H9 (cell line): ENCODE measurements around the gene CYRIA. TPM values are rescaled to one million over a fixed set of nuclear protein-coding genes. Genes with fewer than 3 reads are reported as not detected.

Experiments used
- DNase-seq: peaks from one replicate; pipeline ENCODE4 v3.0.0-alpha.2; 2017
- H2AFZ ChIP-seq: one replicate; pipeline ENCODE4 v1.6.1; 2013; ENCODE audit warnings: mild to moderate bottlenecking, low read length, control low read depth, moderate library complexity
- H2AK5ac ChIP-seq: 2 replicates; pipeline ENCODE4 v1.6.1; 2013; ENCODE audit warnings: low read length, control low read depth, mixed read lengths; ENCODE audit not compliant: insufficient read length
- H2BK120ac ChIP-seq: one replicate; pipeline ENCODE4 v1.6.1; 2013; ENCODE audit warnings: low read depth, mild to moderate bottlenecking, low read length, control low read depth, inconsistent platforms; ENCODE audit not compliant: poor library complexity, severe bottlenecking
- H2BK12ac ChIP-seq: 2 replicates; pipeline ENCODE4 v1.6.1; 2013; ENCODE audit warnings: low read length, control low read depth, mixed read lengths, low read depth; ENCODE audit not compliant: insufficient read length
- H2BK15ac ChIP-seq: 2 replicates; pipeline ENCODE4 v1.6.1; 2013; ENCODE audit warnings: low read depth, low read length, control low read depth
- H2BK20ac ChIP-seq: one replicate; pipeline ENCODE4 v1.6.1; 2013; ENCODE audit warnings: low read depth, mild to moderate bottlenecking, low read length, control low read depth, inconsistent platforms; ENCODE audit not compliant: poor library complexity, severe bottlenecking
- H2BK5ac ChIP-seq: 2 replicates; pipeline ENCODE4 v1.6.1; 2013; ENCODE audit warnings: low read length, control low read depth, mixed read lengths; ENCODE audit not compliant: insufficient read length
- H3K14ac ChIP-seq: 2 replicates; pipeline ENCODE4 v1.6.1; 2013; ENCODE audit warnings: low read length, control low read depth; ENCODE audit not compliant: insufficient read depth
- H3K18ac ChIP-seq: 2 replicates; pipeline ENCODE4 v1.6.1; 2013; ENCODE audit warnings: low read depth, mild to moderate bottlenecking, mixed read lengths, low read length, control low read depth; ENCODE audit not compliant: insufficient read length
- H3K23ac ChIP-seq: 2 replicates; pipeline ENCODE4 v1.6.1; 2013; ENCODE audit warnings: low read length, control low read depth, mixed read lengths, low read depth; ENCODE audit not compliant: insufficient read length
- H3K23me2 ChIP-seq: 2 replicates; pipeline ENCODE4 v1.6.1; 2013; ENCODE audit warnings: low read depth, mild to moderate bottlenecking, mixed read lengths, low read length, control low read depth; ENCODE audit not compliant: insufficient read length, poor library complexity, severe bottlenecking
- H3K27ac ChIP-seq: 2 replicates; pipeline ENCODE4 v1.5.1; 2013; ENCODE audit warnings: low read length, control low read depth, mixed read lengths, low read depth; ENCODE audit not compliant: insufficient read length
- H3K27me3 ChIP-seq: 2 replicates; pipeline ENCODE4 v1.6.1; 2013; ENCODE audit warnings: low read length, control low read depth, inconsistent platforms; ENCODE audit not compliant: insufficient read depth
- H3K4ac ChIP-seq: 2 replicates; pipeline ENCODE4 v1.6.1; 2013; ENCODE audit warnings: low read depth, mild to moderate bottlenecking, control low read depth, inconsistent platforms, low read length, moderate library complexity
- H3K4me1 ChIP-seq: 2 replicates; pipeline ENCODE4 v1.6.1; 2013; ENCODE audit warnings: low read length, control low read depth, inconsistent platforms; ENCODE audit not compliant: insufficient read depth
- H3K4me2 ChIP-seq: 2 replicates; pipeline ENCODE4 v1.6.1; 2013; ENCODE audit warnings: low read length, control low read depth, mixed read lengths; ENCODE audit not compliant: insufficient read length, insufficient read depth
- H3K56ac ChIP-seq: 2 replicates; pipeline ENCODE4 v1.6.1; 2013; ENCODE audit warnings: low read depth, mild to moderate bottlenecking, mixed read lengths, low read length, control low read depth; ENCODE audit not compliant: insufficient read length
- H3K79me1 ChIP-seq: 2 replicates; pipeline ENCODE4 v1.6.1; 2013; ENCODE audit warnings: low read depth, mild to moderate bottlenecking, moderate library complexity, low read length, control low read depth, inconsistent platforms; ENCODE audit not compliant: insufficient read depth, poor library complexity, severe bottlenecking
- H3K79me2 ChIP-seq: 2 replicates; pipeline ENCODE4 v1.6.1; 2013; ENCODE audit warnings: low read length, control low read depth, inconsistent platforms; ENCODE audit not compliant: insufficient read depth
- H3K9ac ChIP-seq: 2 replicates; pipeline ENCODE4 v1.6.1; 2013; ENCODE audit warnings: low read length, control low read depth, mixed read lengths; ENCODE audit not compliant: insufficient read length; ENCODE audit errors: extremely low read depth
- H3K9me3 ChIP-seq: one replicate; pipeline ENCODE4 v1.6.1; 2013; ENCODE audit warnings: low read depth, low read length, inconsistent platforms; ENCODE audit not compliant: control insufficient read depth
- H3T11ph ChIP-seq: one replicate; pipeline ENCODE4 v1.6.1; 2013; ENCODE audit warnings: mild to moderate bottlenecking, low read length, control low read depth, inconsistent platforms
- H4K20me1 ChIP-seq: one replicate; pipeline ENCODE4 v1.6.1; 2013; ENCODE audit not compliant: control insufficient read depth, insufficient read length, insufficient read depth
- H4K5ac ChIP-seq: 2 replicates; pipeline ENCODE4 v1.6.1; 2013; ENCODE audit warnings: low read depth, mild to moderate bottlenecking, mixed read lengths, low read length, control low read depth; ENCODE audit not compliant: insufficient read length
- H4K8ac ChIP-seq: replicated peaks from 2 replicates; pipeline ENCODE4 v1.6.1; 2013; ENCODE audit warnings: low read length, control low read depth, mixed read lengths, low read depth; ENCODE audit not compliant: insufficient read length
- H4K91ac ChIP-seq: 2 replicates; pipeline ENCODE4 v1.6.1; 2013; ENCODE audit warnings: low read depth, mild to moderate bottlenecking, moderate library complexity, mixed read lengths, low read length, control low read depth; ENCODE audit not compliant: insufficient read length
- H3K27ac Mint-ChIP-seq, 3 experiments: 2 replicates in 2 of 3; 3 replicates in 1 of 3; pipeline ENCODE4 v1.8.0; 2020 to 2021; ENCODE audit warnings: mixed read lengths in 3 of 3, mild to moderate bottlenecking in 1 of 3, moderate library complexity in 1 of 3
- H3K27me3 Mint-ChIP-seq: 2 replicates; pipeline ENCODE4 v1.8.0; 2021; ENCODE audit warnings: low read depth, mild to moderate bottlenecking, moderate library complexity, mixed read lengths
- H3K36me3 Mint-ChIP-seq, 3 experiments: 2 replicates in 2 of 3; 3 replicates in 1 of 3; pipeline ENCODE4 v1.8.0; 2020 to 2021; ENCODE audit warnings: low read depth in 3 of 3, mixed read lengths in 3 of 3; ENCODE audit not compliant: insufficient read depth in 1 of 3
- H3K4me1 Mint-ChIP-seq, 2 experiments: 2 replicates each; pipeline ENCODE4 v1.8.0; 2020; ENCODE audit warnings: mixed read lengths in 2 of 2
- H3K4me3 Mint-ChIP-seq, 2 experiments: 2 replicates in 1 of 2; 3 replicates in 1 of 2; pipeline ENCODE4 v1.8.0; 2020 to 2021; ENCODE audit warnings: mild to moderate bottlenecking in 2 of 2, mixed read lengths in 2 of 2, moderate library complexity in 1 of 2
- H3K9me3 Mint-ChIP-seq, 2 experiments: 2 replicates in 1 of 2; 3 replicates in 1 of 2; pipeline ENCODE4 v1.8.0; 2020; ENCODE audit warnings: mild to moderate bottlenecking in 2 of 2, mixed read lengths in 2 of 2, moderate library complexity in 1 of 2
- CTCF ChIP-seq: fragments of 200-600 bp; sonication (generic); conservative IDR thresholded peaks from 3 replicates; pipeline ENCODE4 v1.8.0; 2021; ENCODE audit warnings: antibody characterized with exemption, mild to moderate bottlenecking
- total RNA-seq: library from RNA; stranded (reverse); gene quantifications from 2 replicates; pipeline ENCODE4 v1.2.1, GENCODE V29; 2021

CYRIA gene
- total RNA-seq, 1 experiment from 2014 or later = 2.3 TPM

DNA sequence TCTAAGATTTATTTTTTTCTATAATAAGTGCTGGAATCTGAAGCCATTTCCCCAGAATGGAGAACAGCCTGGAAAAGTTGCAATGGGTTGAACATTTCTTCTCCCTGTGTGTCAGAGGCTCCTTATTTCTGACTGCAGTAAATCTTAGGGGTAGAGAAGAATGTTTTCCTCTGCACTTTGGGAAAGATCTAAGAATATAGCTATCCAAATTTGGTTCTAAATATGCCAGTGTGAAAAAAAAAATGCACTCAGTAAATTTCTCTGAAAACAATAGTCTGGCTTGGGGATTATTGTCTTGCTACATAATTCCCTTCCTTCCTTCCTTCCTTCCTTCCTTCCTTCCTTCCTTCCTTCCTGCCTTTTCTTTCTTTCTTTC, 19.7 kb upstream of the CYRIA start:
- H2BK15ac ChIP-seq = no peak overlapping the region
- H3T11ph ChIP-seq = no peak overlapping the region
- Mint-ChIP-seq H3K27me3 (peaks cover 31% of the 10 kb centered on the region), H3K27ac (no peak overlapping the region), H3K4me3 (no peak overlapping the region), H3K36me3 (no peaks in the 10 kb centered on the region), H3K9me3 (peaks cover 0 to 2% of the 10 kb centered on the region in 2 experiments; a peak in 1 of 5 replicates), H3K4me1 (no peaks in the 10 kb centered on the region)
- H3K4me1 ChIP-seq = no peaks in the 10 kb centered on the region
- no peak overlapping the region for H2BK12ac ChIP-seq
- DNase-seq = no peak
- H2AFZ ChIP-seq = no peak overlapping the region
- no peak overlapping the region for H2BK120ac ChIP-seq
- H3K56ac ChIP-seq = no peak overlapping the region
- H3K4me2 ChIP-seq = no peak overlapping the region
- no peaks in the 10 kb centered on the region for H3K79me2 ChIP-seq
- no peaks in the 10 kb centered on the region for H3K9me3 ChIP-seq
- no peak overlapping the region for H3K23ac ChIP-seq
- no peak overlapping the region for H2BK20ac ChIP-seq
- no peak for TF ChIP-seq CTCF
- H2BK5ac ChIP-seq = no peak overlapping the region
- H3K18ac ChIP-seq = no peak overlapping the region
- no peak overlapping the region for H4K91ac ChIP-seq
- H2AK5ac ChIP-seq = no peak overlapping the region
- H3K14ac ChIP-seq = no peak overlapping the region
- no peak overlapping the region for H4K5ac ChIP-seq
- no peaks in the 10 kb centered on the region for H3K27me3 ChIP-seq
- H4K20me1 ChIP-seq = no peaks in the 10 kb centered on the region
- no peak overlapping the region for H3K9ac ChIP-seq
- H4K8ac ChIP-seq = no peak overlapping the region
- H3K27ac ChIP-seq = no peak overlapping the region
- no peaks in the 10 kb centered on the region for H3K23me2 ChIP-seq
- no peaks in the 10 kb centered on the region for H3K79me1 ChIP-seq
- no peak overlapping the region for H3K4ac ChIP-seq
